OCI-LY7 (cell line): ENCODE results near the gene RBM23. TPM values are rescaled to one million over a fixed set of nuclear protein-coding genes. Genes with fewer than 3 reads are reported as not detected.

Source experiments
- BruUV-seq: library from RNA; stranded (reverse); fragments of 400-500 nt; replicated peaks from 2 replicates; lab custom pipeline; 2021; lab: Mats Ljungman, UMichigan
- CTCF ChIA-PET: fragments of 300-600 bp; sonication (Branson Sonifier 250); formaldehyde crosslinking; loops from one replicate; lab custom pipeline; 2022; ENCODE audit warnings: antibody characterized with exemption; ENCODE audit not compliant: unreplicated experiment; lab: Charles Lee
- POLR2A ChIA-PET: fragments of 300-600 bp; sonication (Branson Sonifier 250); formaldehyde crosslinking; loops from one replicate; lab custom pipeline; 2022; ENCODE audit warnings: antibody characterized with exemption; lab: Charles Lee
- DNase-seq: peaks from one replicate; pipeline ENCODE4 v3.0.0-alpha.2; 2015; ENCODE audit warnings: low spot score
- H2AFZ ChIP-seq: fragments of 200-600 bp; sonication (generic), shearing (Covaris generic); 2 replicates; pipeline ENCODE4 v1.6.1; 2014; ENCODE audit warnings: mild to moderate bottlenecking, antibody characterized with exemption, low read length, moderate library complexity
- H3K27ac ChIP-seq: fragments of 200-600 bp; sonication (generic); 2 replicates; pipeline ENCODE4 v1.5.1; 2014; ENCODE audit warnings: mixed run types, low read depth, mild to moderate bottlenecking, moderate library complexity, low read length, inconsistent platforms; ENCODE audit not compliant: poor library complexity, severe bottlenecking
- H3K36me3 ChIP-seq: fragments of 200-600 bp; sonication (generic); 2 replicates; pipeline ENCODE4 v1.6.1; 2014; ENCODE audit warnings: mild to moderate bottlenecking, antibody characterized with exemption, low read length, moderate library complexity, mixed read lengths; ENCODE audit not compliant: insufficient read depth
- H3K4me1 ChIP-seq: fragments of 200-600 bp; sonication (generic); 2 replicates; pipeline ENCODE4 v1.5.1; 2014; ENCODE audit warnings: mild to moderate bottlenecking, low read length; ENCODE audit not compliant: insufficient read depth, poor library complexity, severe bottlenecking
- H3K4me2 ChIP-seq: fragments of 200-600 bp; sonication (generic); 2 replicates; pipeline ENCODE4 v1.6.1; 2014; ENCODE audit warnings: mild to moderate bottlenecking, low read length
- H3K4me3 ChIP-seq: fragments of 200-600 bp; sonication (generic); 2 replicates; pipeline ENCODE4 v1.5.1; 2014; ENCODE audit warnings: mild to moderate bottlenecking, low read depth, low read length; ENCODE audit not compliant: poor library complexity, severe bottlenecking
- H3K79me2 ChIP-seq: fragments of 200-600 bp; sonication (generic); 2 replicates; pipeline ENCODE4 v1.6.1; 2016; ENCODE audit warnings: low read depth, mild to moderate bottlenecking, low read length, moderate library complexity, mixed read lengths; ENCODE audit not compliant: insufficient read depth
- H3K9me2 ChIP-seq: fragments of 200-600 bp; sonication (generic); 2 replicates; pipeline ENCODE4 v1.6.1; 2016; ENCODE audit warnings: mild to moderate bottlenecking, low read length, mixed read lengths; ENCODE audit not compliant: insufficient read depth
- H3K9me3 ChIP-seq: fragments of 200-600 bp; sonication (generic); 2 replicates; pipeline ENCODE4 v1.6.1; 2014; ENCODE audit warnings: mild to moderate bottlenecking, mixed run types, low read length, mixed read lengths
- H4K20me1 ChIP-seq: fragments of 200-600 bp; sonication (generic); 2 replicates; pipeline ENCODE4 v1.6.1; 2014; ENCODE audit warnings: mild to moderate bottlenecking, antibody characterized with exemption, low read length, moderate library complexity, mixed read lengths; ENCODE audit not compliant: insufficient read depth
- EZH2phosphoT487 ChIP-seq: fragments of 200-600 bp; sonication (generic); IDR thresholded peaks from 2 replicates; pipeline ENCODE4 v1.6.1; 2018; ENCODE audit warnings: low read depth, borderline replicate concordance, mild to moderate bottlenecking, mixed run types, antibody characterized with exemption, low read length, moderate library complexity, mixed read lengths
- intact Hi-C: fragments of 100-400 bp; cut with micrococcal nuclease; formaldehyde crosslinking; loops from one replicate; pipeline ENCODE4 v1.10.0; 2022; ENCODE audit not compliant: unreplicated experiment
- total RNA-seq, 2 experiments: library from RNA; depleted of rRNA in 1 of 2; stranded (reverse); fragments of >200 nt in 1 of 2; shearing (Covaris generic) in 1 of 2; gene quantifications; 2 replicates each; pipeline ENCODE4 v1.2.3, GENCODE V29; 2014 to 2022
- TF ChIP-seq, protein P1 (sequence below): fragments of 200-600 bp; sonication (generic); conservative IDR thresholded peaks from 2 replicates; pipeline ENCODE4 v1.5.1; 2014; ENCODE audit warnings: mild to moderate bottlenecking, antibody characterized with exemption, low read length, moderate library complexity, mixed read lengths

The RBM23 gene
- total RNA-seq, 2 experiments from 2014 or later, result 81.0 to 90.1 TPM

DNA sequence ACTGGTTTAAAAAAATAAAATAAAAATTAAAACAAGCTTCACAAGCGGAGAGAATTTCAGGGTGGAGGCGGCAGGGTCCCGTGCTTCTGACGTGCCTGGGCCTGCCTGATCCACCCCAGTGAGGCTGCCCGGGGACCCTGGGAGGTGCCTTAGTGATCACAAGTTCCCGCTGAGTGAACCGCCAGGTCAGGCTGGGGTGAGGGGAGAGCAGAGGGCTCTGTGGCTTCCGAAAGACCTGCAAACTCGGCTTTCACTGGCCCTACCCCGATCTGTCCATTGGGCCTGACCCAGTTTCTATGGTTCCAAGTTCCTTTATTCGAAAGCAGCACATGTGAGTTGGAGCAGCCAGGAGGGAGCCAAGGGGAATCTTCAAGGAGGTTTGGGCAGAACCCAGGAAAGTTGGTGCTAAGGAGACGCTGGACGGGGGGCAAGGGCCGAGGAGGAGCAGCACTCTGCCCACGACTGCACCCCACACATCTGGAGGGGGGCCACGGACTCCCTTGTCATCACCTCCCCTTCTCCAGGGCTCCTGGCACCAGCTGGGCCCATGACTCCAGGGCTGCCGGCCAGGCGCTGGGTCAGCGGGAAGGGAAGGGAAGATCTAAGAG is 69.6 kb downstream of the RBM23 start:
- H4K20me1 ChIP-seq, result no peaks in the 10 kb centered on the region
- TF ChIP-seq, protein P1, sequence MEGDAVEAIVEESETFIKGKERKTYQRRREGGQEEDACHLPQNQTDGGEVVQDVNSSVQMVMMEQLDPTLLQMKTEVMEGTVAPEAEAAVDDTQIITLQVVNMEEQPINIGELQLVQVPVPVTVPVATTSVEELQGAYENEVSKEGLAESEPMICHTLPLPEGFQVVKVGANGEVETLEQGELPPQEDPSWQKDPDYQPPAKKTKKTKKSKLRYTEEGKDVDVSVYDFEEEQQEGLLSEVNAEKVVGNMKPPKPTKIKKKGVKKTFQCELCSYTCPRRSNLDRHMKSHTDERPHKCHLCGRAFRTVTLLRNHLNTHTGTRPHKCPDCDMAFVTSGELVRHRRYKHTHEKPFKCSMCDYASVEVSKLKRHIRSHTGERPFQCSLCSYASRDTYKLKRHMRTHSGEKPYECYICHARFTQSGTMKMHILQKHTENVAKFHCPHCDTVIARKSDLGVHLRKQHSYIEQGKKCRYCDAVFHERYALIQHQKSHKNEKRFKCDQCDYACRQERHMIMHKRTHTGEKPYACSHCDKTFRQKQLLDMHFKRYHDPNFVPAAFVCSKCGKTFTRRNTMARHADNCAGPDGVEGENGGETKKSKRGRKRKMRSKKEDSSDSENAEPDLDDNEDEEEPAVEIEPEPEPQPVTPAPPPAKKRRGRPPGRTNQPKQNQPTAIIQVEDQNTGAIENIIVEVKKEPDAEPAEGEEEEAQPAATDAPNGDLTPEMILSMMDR, result no peak
- TF ChIP-seq EZH2phosphoT487, result no peak
- no peak for DNase-seq
- no peaks in the 10 kb centered on the region for H3K36me3 ChIP-seq
- no peaks in the 10 kb centered on the region for H3K9me2 ChIP-seq
- no peak overlapping the region for H2AFZ ChIP-seq
- H3K27ac ChIP-seq, result no peak overlapping the region
- no peaks in the 10 kb centered on the region for H3K9me3 ChIP-seq
- H3K4me3 ChIP-seq, result no peak overlapping the region
- CTCF ChIA-PET, result no interaction called here
- peaks cover 19% of the 10 kb centered on the region for H3K4me1 ChIP-seq
- POLR2A ChIA-PET, result interaction anchor here (0.7 to 2.2 kb wide), 5 partner anchors 16 to 174 kb away, joined by 3 to 9 read pairs (median 4); partner anchors contain the start of gene MRPL52
- intact Hi-C loops, result no loop called here
- no peak overlapping the region for H3K4me2 ChIP-seq
- BruUV-seq, result no TSS peak
- no peaks in the 10 kb centered on the region for H3K79me2 ChIP-seq

DNA sequence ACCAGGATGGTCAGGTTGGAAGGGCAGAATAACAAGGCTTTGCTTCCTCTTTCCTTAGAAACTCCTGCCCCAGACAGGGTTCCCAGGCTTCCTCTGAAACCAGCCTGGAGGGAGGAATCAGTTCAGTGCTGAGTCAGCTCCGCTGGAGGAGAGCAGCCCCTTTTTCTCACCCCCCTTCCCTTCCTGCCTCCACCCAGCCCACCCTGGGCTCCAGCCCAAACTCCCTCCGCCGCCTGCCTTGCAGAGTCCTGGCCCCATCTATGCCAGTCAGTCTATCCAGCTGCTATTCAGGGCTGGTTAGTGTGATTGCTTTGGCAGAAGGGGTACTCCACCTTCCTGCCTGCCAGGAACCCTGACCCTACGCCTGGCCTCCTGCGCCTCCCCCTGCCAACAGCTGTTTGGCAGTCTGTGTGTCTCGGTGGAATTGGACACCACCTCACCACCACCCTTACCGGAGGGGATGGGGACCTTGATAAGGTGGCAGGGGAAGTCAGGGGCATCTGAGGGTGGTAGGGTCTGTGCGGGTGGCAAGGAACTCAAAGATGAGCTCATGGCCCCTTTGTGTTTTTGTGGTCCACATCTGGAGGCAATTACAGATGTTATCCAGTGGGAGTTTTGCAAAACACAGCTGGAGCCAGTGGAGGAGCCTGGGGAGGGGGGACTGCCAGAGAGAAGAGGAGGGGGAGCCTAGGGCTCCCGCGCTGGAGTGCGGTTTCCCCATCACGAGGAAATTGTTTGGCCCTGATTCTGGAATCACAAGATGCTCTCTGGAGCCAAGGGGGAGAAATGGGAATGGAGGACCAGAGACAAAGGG is 70.4 kb downstream of the RBM23 start:
- Histone ChIP-seq H2AFZ (no peak overlapping the region), H3K27ac (no peak overlapping the region), H3K4me1 (peaks cover 16% of the 10 kb centered on the region), H3K9me3 (no peaks in the 10 kb centered on the region), H3K36me3 (no peaks in the 10 kb centered on the region), H4K20me1 (no peaks in the 10 kb centered on the region), H3K4me3 (no peak overlapping the region), H3K9me2 (no peaks in the 10 kb centered on the region), H3K79me2 (no peaks in the 10 kb centered on the region), H3K4me2 (no peak overlapping the region)
- BruUV-seq, result no TSS peak
- no peak for TF ChIP-seq EZH2phosphoT487
- TF ChIP-seq, protein P1, result no peak
- ChIA-PET POLR2A (interaction anchor here (0.6 to 2.2 kb wide), 7 partner anchors 15 to 175 kb away, joined by 3 to 9 read pairs (median 3); partner anchors contain the start of gene MRPL52), CTCF (no interaction called here)
- intact Hi-C loops, result no loop called here
- no peak for DNase-seq
